Adipose tissue (tissue), 3 donors: ENCODE measurements around the gene NETO2. TPM values are rescaled to one million over a fixed set of nuclear protein-coding genes. Genes with fewer than 3 reads are reported as not detected.
"Not testable (repeated sequence)": the region's sequence is repeated elsewhere in the genome, so short reads cannot be mapped to it uniquely, and the experiment has no call there.

ENCODE experiments used
- H3K27ac ChIP-seq: one replicate; pipeline ENCODE4 v1.5.1; 2013; ENCODE audit warnings: low read depth, low read length
- WGBS, 3 donors: extraction: QIAGEN DNeasy Blood & Tissue Kit; methylation state at CpG; one replicate each; pipeline ENCODE4 v1.1.7; 2013; 5-methylcytosine and 5-hydroxymethylcytosine counted together
- polyA plus RNA-seq, 3 donors: library from polyadenylated mRNA; stranded (reverse); fragments of 200-250 nt; gene quantifications; one replicate each; pipeline ENCODE4 v1.2.3, GENCODE V29; 2013
- donor health status: healthy with polysubstance abuse.
- donor health status: Bipolar disorder and iron deficiency.
- donor health status: healthy.

The NETO2 gene, protein sequence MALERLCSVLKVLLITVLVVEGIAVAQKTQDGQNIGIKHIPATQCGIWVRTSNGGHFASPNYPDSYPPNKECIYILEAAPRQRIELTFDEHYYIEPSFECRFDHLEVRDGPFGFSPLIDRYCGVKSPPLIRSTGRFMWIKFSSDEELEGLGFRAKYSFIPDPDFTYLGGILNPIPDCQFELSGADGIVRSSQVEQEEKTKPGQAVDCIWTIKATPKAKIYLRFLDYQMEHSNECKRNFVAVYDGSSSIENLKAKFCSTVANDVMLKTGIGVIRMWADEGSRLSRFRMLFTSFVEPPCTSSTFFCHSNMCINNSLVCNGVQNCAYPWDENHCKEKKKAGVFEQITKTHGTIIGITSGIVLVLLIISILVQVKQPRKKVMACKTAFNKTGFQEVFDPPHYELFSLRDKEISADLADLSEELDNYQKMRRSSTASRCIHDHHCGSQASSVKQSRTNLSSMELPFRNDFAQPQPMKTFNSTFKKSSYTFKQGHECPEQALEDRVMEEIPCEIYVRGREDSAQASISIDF
- 1 to 10 TPM; 1.1 to 3.0 (median 1.4) TPM for polyA plus RNA-seq

- WGBS, 3 donors: 1 to 2% (median 1%) methylated on average over 43 to 130 of the region's 130 CpGs
These were observed at the start of gene NETO2 for GRCh38 chr16:47143677-47144558. NETO2 (minus strand) TSS chr16:47143945; CDS start chr16:47143612, 333 bp downstream.

GRCh38 chr16:47182318-47182717 is 38.6 kb upstream of the NETO2 start:
- no peak overlapping the region for H3K27ac ChIP-seq
- 92 to 98% (median 94%) methylated on average over 3 of the region's 3 CpGs for WGBS, 3 donors

More at GRCh38 chr16:47143677-47144558, at the start of gene NETO2:
- H3K27ac ChIP-seq: no peak within 1 kb of the TSS

- H3K27ac ChIP-seq: not testable (repeated sequence)
- WGBS, 3 donors: 96 to 99% (median 98%) methylated on average over 10 to 27 of the region's 31 CpGs
These were observed 37.3 kb upstream of the NETO2 start for GRCh38 chr16:47181066-47181465.

DNA sequence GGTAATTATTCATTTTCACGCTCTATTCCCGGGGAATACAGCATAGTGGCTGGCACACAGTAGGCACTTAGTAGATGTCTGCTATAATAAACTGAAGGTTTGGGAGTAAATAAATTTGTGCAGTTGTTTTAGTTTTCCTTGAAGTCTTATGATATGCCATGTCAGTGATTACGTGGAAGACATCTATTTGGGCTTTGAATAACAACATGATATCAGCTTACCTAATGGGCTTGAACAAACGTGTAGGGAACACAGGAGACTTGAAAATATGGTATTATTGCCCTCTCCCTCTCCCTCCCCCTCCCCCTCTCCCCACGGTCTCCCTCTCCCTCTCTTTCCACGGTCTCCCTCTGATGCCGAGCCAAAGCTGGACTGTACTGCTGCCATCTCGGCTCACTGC is 36.3 kb upstream of the NETO2 start:
- H3K27ac ChIP-seq: no peak overlapping the region
- 92 to 99% (median 93%) methylated on average over 6 to 8 of the region's 8 CpGs for WGBS, 3 donors

GRCh38 chr16:47175152-47175551 is 31.4 kb upstream of the NETO2 start:
- H3K27ac ChIP-seq: no peak overlapping the region

- WGBS, 3 donors: 93 to 95% (median 94%) methylated on average over 10 of the region's 10 CpGs
- H3K27ac ChIP-seq: no peak overlapping the region
These were observed 19.1 kb upstream of the NETO2 start for GRCh38 chr16:47162670-47163420.

DNA sequence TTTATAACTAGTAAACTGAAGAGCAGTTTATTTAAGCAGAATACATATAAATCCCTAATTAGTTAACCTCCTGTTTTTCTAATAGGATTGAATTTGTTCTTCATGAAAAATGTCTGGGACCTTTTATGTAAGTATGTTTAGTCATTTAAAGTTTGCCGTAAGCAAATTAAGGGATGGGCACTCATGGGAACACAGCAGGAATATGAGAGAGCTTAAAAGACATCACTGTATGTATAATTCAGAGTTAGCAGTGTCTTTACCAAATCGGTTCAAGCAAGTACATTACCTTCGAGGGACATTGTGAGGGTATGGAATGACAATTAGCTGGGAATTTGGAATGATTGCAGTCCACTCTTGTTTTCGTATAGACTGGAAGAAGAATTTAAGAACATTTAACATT is 17.7 kb upstream of the NETO2 start:
- no peak overlapping the region for H3K27ac ChIP-seq
- WGBS, 3 donors: 95 to 97% (median 95%) methylated on average over 4 of the region's 4 CpGs

DNA sequence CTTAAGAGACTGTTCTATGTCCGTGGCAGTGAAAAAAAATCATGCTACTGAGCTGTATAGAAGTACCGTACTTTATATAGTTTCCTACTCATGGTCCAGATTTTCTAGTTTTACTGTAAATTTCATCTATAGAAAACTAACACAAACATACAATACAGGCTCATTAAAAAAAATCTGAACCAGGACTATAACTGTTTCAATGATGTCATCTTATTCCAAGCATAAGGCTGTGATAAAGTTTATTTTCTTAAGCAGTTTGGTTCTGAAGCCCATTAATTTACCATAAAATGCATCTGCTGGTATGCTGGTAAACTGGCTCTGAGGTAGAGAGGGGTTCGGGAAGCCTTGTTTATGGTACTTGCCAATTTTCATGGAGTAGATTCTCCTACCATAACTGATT is 16.7 kb upstream of the NETO2 start:
- 94 to 96% (median 96%) methylated on average over 3 of the region's 3 CpGs for WGBS, 3 donors
- H3K27ac ChIP-seq: no peak overlapping the region

DNA sequence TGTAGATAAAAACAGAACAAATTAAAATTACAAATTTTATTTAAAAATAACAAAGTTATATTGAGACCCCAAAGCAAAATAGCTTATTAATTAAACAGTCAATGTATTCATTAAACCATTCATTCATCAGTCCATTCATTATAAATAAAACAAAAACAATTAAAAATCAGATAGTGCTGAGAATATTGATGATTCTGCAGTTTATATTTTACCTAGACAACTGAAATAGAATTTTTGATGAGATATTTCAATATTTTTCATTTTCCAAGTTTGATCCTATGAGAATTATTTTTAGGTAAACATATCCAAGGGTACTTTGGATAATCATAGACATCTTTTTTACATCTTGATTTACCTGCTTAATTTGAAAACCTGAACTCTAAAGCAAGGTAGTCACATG is 15.2 kb upstream of the NETO2 start:
- H3K27ac ChIP-seq: no peak overlapping the region

GRCh38 chr16:47156680-47157215 is 13.0 kb upstream of the NETO2 start:
- H3K27ac ChIP-seq: no peak overlapping the region
- WGBS, 3 donors: 93 to 98% (median 95%) methylated on average over 3 of the region's 3 CpGs

DNA sequence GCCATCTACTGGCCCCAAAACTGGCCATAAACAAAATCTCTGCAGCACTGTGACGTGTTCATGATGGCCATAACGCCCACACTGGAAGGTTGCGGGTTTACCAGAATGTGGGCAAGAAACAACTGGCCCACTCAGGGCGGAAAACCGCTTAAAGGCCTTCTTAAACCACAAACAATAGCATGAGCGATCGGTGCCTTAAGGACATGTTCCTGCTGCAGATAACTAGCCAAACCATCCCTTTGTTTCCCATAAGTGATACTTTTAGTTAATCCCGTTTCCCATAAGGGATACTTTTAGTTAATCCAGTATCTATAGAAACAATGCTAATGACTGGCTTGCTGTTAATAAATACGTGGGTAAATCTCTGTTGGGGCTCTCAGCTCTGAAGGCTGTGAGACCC is 8.8 kb upstream of the NETO2 start:
- not testable (repeated sequence) for H3K27ac ChIP-seq
- 97% methylated on average over 9 of the region's 9 CpGs for WGBS, 3 donors

- 89 to 96% (median 96%) methylated on average over 3 of the region's 3 CpGs for WGBS, 3 donors
- H3K27ac ChIP-seq: no peak overlapping the region
These were observed 6.3 kb upstream of the NETO2 start for GRCh38 chr16:47150067-47150466.

DNA sequence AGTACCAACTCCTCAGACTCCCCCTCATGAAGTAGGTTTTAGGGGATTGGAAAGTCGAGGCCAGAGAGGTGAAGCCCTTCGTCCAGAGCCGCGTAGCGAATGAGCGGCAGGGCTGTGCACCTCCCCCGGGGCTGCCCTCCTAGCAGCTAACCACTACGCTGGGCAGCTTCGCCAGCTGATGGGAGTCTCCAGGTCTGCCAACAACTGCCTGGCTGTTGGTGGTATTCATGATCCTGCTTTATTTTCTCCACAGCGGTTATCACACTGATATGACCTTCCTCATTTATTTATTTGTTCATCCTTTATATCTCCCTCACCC is 773 bp upstream of the NETO2 start:
- 12 to 15% (median 15%) methylated on average over 10 of the region's 10 CpGs for WGBS, 3 donors
- H3K27ac ChIP-seq: no peak overlapping the region

- H3K27ac ChIP-seq: no peak overlapping the region
- 0 to 1% (median 1%) methylated on average over 80 to 110 of the region's 111 CpGs for WGBS, 3 donors
These were observed 696 bp downstream of the NETO2 start for GRCh38 chr16:47142821-47143676.

DNA sequence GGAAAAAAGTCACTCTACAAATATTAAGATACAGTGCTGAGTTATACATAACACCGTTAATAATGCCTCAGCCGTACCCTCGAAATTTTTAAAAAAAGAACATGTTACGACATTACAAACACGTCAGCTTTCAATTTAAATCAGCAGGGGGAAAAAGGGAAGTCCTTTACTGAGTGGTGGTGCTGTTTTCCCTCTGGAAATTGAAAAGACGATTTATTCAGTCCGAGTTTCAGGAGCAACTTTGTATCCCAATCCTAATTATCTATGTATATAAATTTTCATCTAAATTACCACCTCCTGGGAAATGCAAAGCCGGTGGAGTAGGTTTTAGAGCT is 1.3 kb downstream of the NETO2 start:
- WGBS, 3 donors: 1 to 6% (median 2%) methylated on average over 8 of the region's 8 CpGs
- no peak overlapping the region for H3K27ac ChIP-seq

DNA sequence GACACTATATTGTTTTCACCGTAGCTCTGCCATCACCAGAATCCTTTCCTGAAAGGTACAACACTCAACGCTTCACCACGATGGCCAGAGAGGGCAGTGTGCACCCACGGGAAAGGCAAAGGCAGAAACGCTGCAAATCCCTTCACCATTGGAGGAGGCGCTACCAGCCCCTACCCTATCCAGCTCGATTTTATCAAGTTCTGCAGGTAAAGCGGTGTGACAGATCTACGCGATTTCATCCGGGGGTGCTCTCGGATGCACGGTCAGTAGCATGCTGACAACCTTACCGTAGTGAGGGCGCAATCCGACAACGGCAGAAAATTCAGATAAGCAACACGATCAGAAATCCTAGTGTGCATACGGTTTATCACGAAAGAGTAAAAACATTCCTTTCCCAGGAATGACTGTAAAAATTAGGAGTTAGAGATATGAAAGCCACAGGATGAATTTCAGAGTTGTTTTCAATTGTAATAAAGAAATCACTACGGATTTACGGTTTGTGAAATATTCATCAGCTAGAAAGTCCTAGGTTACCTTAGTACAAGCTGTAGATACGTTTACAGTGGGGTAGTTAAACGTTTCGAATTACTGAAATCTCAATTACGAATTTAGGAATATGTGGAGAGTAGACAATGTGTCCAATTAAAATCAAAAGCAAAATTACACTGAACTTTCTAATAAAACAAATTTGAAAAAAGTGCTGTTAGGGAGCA is 1.8 kb downstream of the NETO2 start:
- no peak overlapping the region for H3K27ac ChIP-seq
- WGBS, 3 donors: 2 to 3% (median 2%) methylated on average over 26 of the region's 26 CpGs

GRCh38 chr16:47140686-47141085 is 3.1 kb downstream of the NETO2 start:
- 69 to 79% (median 76%) methylated on average over 4 of the region's 4 CpGs for WGBS, 3 donors
- H3K27ac ChIP-seq: no peak overlapping the region
